Body of pancreas (tissue), 4 donors: ENCODE measurements around the gene TMEM98.

Experiments
- POLR2A ChIP-seq, 3 donors: fragments of 450-650 bp; IDR thresholded peaks; one replicate each; pipeline ENCODE4 v1.6.1; 2016; ENCODE audit warnings: antibody characterized with exemption in 3 of 3, mild to moderate bottlenecking in 2 of 3
- TF ChIP-seq, protein P1 (sequence below), 7 experiments: fragments of 450-650 bp in 4 of 7; fragments of 200-600 bp in 3 of 7; sonication (generic) in 3 of 7; IDR thresholded peaks; one replicate each; pipeline ENCODE4 v1.5.1; 2016 to 2019; ENCODE audit warnings: antibody characterized with exemption in 7 of 7

DNA sequence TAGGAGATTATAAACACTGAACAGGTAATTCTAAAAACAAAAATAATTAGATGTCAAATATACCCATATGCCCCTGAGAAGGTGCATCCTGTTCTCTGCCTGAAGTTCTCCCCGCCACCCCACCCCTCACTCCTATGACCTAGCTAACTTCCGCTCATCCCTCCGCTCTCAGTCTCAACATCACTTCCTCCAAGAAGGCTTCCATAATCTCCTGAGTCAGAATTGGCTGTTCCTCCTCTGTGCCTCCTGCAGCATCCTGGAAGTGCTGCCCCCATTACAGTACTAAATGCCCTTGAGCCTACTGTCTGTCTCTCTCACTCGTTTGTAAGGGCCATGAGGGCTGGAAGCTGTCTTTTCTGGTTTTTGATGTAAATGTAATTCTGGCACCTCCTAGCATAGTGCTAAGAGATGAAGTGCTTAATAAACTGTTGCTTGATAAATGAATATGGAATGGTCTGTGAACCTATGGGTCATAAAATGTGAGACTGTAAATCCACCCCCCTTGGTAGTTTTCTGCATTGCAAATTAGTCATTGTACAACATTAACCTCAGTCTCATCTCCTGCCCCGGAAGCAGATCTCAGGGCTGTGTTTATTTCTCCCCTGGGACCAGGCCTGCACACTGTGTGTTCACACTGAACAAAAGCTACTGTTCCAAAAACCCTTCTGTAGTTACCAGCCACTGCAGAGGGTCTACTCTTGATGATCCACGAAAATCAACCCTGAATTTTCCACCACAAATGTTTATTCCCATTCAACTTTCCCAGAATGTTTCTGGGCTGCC is 47.1 kb upstream of the TMEM98 start:
- TF ChIP-seq, protein P1, sequence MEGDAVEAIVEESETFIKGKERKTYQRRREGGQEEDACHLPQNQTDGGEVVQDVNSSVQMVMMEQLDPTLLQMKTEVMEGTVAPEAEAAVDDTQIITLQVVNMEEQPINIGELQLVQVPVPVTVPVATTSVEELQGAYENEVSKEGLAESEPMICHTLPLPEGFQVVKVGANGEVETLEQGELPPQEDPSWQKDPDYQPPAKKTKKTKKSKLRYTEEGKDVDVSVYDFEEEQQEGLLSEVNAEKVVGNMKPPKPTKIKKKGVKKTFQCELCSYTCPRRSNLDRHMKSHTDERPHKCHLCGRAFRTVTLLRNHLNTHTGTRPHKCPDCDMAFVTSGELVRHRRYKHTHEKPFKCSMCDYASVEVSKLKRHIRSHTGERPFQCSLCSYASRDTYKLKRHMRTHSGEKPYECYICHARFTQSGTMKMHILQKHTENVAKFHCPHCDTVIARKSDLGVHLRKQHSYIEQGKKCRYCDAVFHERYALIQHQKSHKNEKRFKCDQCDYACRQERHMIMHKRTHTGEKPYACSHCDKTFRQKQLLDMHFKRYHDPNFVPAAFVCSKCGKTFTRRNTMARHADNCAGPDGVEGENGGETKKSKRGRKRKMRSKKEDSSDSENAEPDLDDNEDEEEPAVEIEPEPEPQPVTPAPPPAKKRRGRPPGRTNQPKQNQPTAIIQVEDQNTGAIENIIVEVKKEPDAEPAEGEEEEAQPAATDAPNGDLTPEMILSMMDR (IDR thresholded peaks at IDR 0.05) = no peak
- no peak for TF ChIP-seq POLR2A (IDR thresholded peaks at IDR 0.05)
